Fibroblast of skin of abdomen (primary cell): ENCODE data around the gene HBQ1.
"Not testable (repeated sequence)": the region's sequence is repeated elsewhere in the genome, so short reads cannot be mapped to it uniquely, and the experiment has no call there.

Experiments used
- DNase-seq: peaks from one replicate; pipeline ENCODE4 v3.0.0-alpha.2; 2013

HBQ1 gene

GRCh38 chr16:160691-161190, 19.5 kb upstream of the HBQ1 start:
- no peak for DNase-seq

- no peak for DNase-seq
These were observed 17.8 kb upstream of the HBQ1 start for GRCh38 chr16:162271-162991.

GRCh38 chr16:163139-163538, 17.1 kb upstream of the HBQ1 start:
- DNase-seq, result not testable (repeated sequence)

GRCh38 chr16:163696-164095, 16.6 kb upstream of the HBQ1 start:
- DNase-seq, result not testable (repeated sequence)

GRCh38 chr16:164134-164823, 16.0 kb upstream of the HBQ1 start:
- not testable (repeated sequence) for DNase-seq

GRCh38 chr16:164827-165538, 15.3 kb upstream of the HBQ1 start:
- no peak for DNase-seq

- no peak for DNase-seq
These were observed 14.5 kb upstream of the HBQ1 start, which contains the start of gene HBM for GRCh38 chr16:165539-166374. HBM (plus strand) TSS chr16:165978; CDS start chr16:165998, 20 bp downstream.

GRCh38 chr16:166375-167121, 13.7 kb upstream of the HBQ1 start:
- DNase-seq, result no peak

GRCh38 chr16:167122-167690, 13.1 kb upstream of the HBQ1 start:
- no peak for DNase-seq

- no peak for DNase-seq
These were observed 11.8 kb upstream of the HBQ1 start for GRCh38 chr16:168424-168823.

GRCh38 chr16:169014-169413, 11.2 kb upstream of the HBQ1 start:
- no peak for DNase-seq

GRCh38 chr16:170088-170507, 10.2 kb upstream of the HBQ1 start:
- not testable (repeated sequence) for DNase-seq

GRCh38 chr16:170788-171187, 9.5 kb upstream of the HBQ1 start:
- DNase-seq, result no peak

GRCh38 chr16:172374-172941, 7.8 kb upstream of the HBQ1 start, which contains the start of gene HBA2:
HBA2 (plus strand) TSS chr16:172876; CDS start chr16:172913, 37 bp downstream.
- not testable (repeated sequence) for DNase-seq

GRCh38 chr16:173211-173854, 6.9 kb upstream of the HBQ1 start:
- DNase-seq, result not testable (repeated sequence)

GRCh38 chr16:173928-174769, 6.1 kb upstream of the HBQ1 start:
- not testable (repeated sequence) for DNase-seq

- DNase-seq, result no peak
These were observed 5.0 kb upstream of the HBQ1 start for GRCh38 chr16:175011-175949.

GRCh38 chr16:176006-176405, 4.3 kb upstream of the HBQ1 start:
- not testable (repeated sequence) for DNase-seq
